B cell (primary cell): ENCODE measurements around the gene TOMM20L. TPM values are rescaled to one million over a fixed set of nuclear protein-coding genes. Genes with fewer than 3 reads are reported as not detected.

ENCODE experiments used
- ATAC-seq: fragments of 200-7000 bp; cut with Tn5 transposase; one replicate; pipeline ENCODE4 v1.10.0; 2021; ENCODE audit warnings: low read depth, mild to moderate bottlenecking, moderate number of reproducible peaks, moderate library complexity
- CTCF ChIA-PET: fragments of 350-600 bp; sonication (Branson Sonifier 250); formaldehyde crosslinking; loops from one replicate; lab custom pipeline; 2021; ENCODE audit warnings: antibody characterized with exemption, inconsistent platforms; lab: Charles Lee
- POLR2A ChIA-PET: fragments of 350-600 bp; sonication (Branson Sonifier 250); formaldehyde crosslinking; loops from one replicate; lab custom pipeline; 2021; ENCODE audit warnings: antibody characterized with exemption; lab: Charles Lee
- DNase-seq: peaks from one replicate; pipeline ENCODE4 v3.0.0; 2013
- H2AFZ ChIP-seq: 2 replicates; pipeline ENCODE4 v1.6.1; 2012; ENCODE audit warnings: mild to moderate bottlenecking, low read depth, low read length; ENCODE audit not compliant: insufficient read depth, poor library complexity, severe bottlenecking
- H3K27ac ChIP-seq, 2 donors: 1 replicate in 1 of 2; 2 replicates in 1 of 2; pipeline ENCODE4 v1.5.1; 2012 to 2013; ENCODE audit warnings: low read length in 2 of 2, mild to moderate bottlenecking in 2 of 2, moderate library complexity in 1 of 2
- H3K27me3 ChIP-seq, 4 experiments: fragments of 200-600 bp in 1 of 4; sonication (generic) in 1 of 4; replicated peaks in 1 of 4; 1 replicate in 2 of 4; 2 replicates in 2 of 4; pipeline versions ENCODE4 v1.6.1 to v1.7.0; 2013 to 2016; ENCODE audit warnings: low read length in 3 of 4, mild to moderate bottlenecking in 2 of 4, mixed read lengths in 1 of 4, moderate library complexity in 1 of 4; ENCODE audit not compliant: insufficient read depth in 4 of 4, control insufficient read depth in 3 of 4; ENCODE audit errors: control extremely low read depth in 1 of 4
- H3K36me3 ChIP-seq, 2 experiments: replicated peaks in 1 of 2; 1 replicate in 1 of 2; 2 replicates in 1 of 2; pipeline versions ENCODE4 v1.6.1 to v1.7.1; 2013; ENCODE audit warnings: low read length in 1 of 2; ENCODE audit not compliant: insufficient read depth in 2 of 2, control insufficient read depth in 1 of 2; ENCODE audit errors: control extremely low read depth in 1 of 2, extremely low read depth in 1 of 2
- H3K4me1 ChIP-seq, 2 donors: fragments of 200-600 bp in 1 of 2; sonication (generic) in 1 of 2; 1 replicate in 1 of 2; 2 replicates in 1 of 2; pipeline versions ENCODE4 v1.5.1 to v1.6.1; 2013 to 2017; ENCODE audit warnings: low read length in 2 of 2; ENCODE audit not compliant: control insufficient read depth in 2 of 2, insufficient read depth in 2 of 2
- H3K4me2 ChIP-seq: replicated peaks from 2 replicates; pipeline ENCODE3; 2012; ENCODE audit warnings: mild to moderate bottlenecking, low read depth, low read length; ENCODE audit not compliant: poor library complexity, severe bottlenecking
- H3K4me3 ChIP-seq, 5 experiments: fragments of 200-600 bp in 1 of 5; sonication (generic) in 1 of 5; 1 replicate in 3 of 5; 2 replicates in 2 of 5; pipeline versions ENCODE4 v1.5.1 to v1.7.0; 2011 to 2016; ENCODE audit warnings: low read length in 4 of 5, mild to moderate bottlenecking in 4 of 5, low read depth in 2 of 5, control low read depth in 1 of 5, moderate library complexity in 1 of 5; ENCODE audit not compliant: insufficient read depth in 1 of 5; ENCODE audit errors: control extremely low read depth in 1 of 5, extremely low read depth in 1 of 5
- H3K79me2 ChIP-seq: fragments of 200-600 bp; sonication (generic); one replicate; pipeline ENCODE4 v1.6.0; 2016; ENCODE audit warnings: low read length; ENCODE audit not compliant: control insufficient read depth, insufficient read depth
- H3K9ac ChIP-seq: fragments of 200-600 bp; sonication (generic); 2 replicates; pipeline ENCODE4 v1.6.1; 2017; ENCODE audit warnings: mild to moderate bottlenecking, low read length, moderate library complexity
- H3K9me3 ChIP-seq, 3 donors: one replicate each; pipeline versions ENCODE4 v1.6.1 to v1.7.1; 2013; ENCODE audit warnings: low read length in 2 of 3; ENCODE audit not compliant: control insufficient read depth in 2 of 3, insufficient read depth in 1 of 3; ENCODE audit errors: control extremely low read depth in 1 of 3
- H4K20me1 ChIP-seq: 2 replicates; pipeline ENCODE4 v1.6.0; 2012; ENCODE audit warnings: mild to moderate bottlenecking, low read length; ENCODE audit not compliant: insufficient read depth, control insufficient read depth, poor library complexity, severe bottlenecking
- H3K27ac Mint-ChIP-seq: one replicate; pipeline ENCODE4 v1.8.0; 2021; ENCODE audit warnings: mixed read lengths
- H3K27me3 Mint-ChIP-seq: one replicate; pipeline ENCODE4 v1.8.0; 2021; ENCODE audit warnings: mixed read lengths
- H3K4me1 Mint-ChIP-seq: one replicate; pipeline ENCODE4 v1.8.0; 2021; ENCODE audit warnings: mixed read lengths
- H3K4me3 Mint-ChIP-seq: one replicate; pipeline ENCODE4 v1.8.0; 2021; ENCODE audit warnings: mixed read lengths
- H3K9me3 Mint-ChIP-seq: one replicate; pipeline ENCODE4 v1.8.0; 2022; ENCODE audit warnings: mixed read lengths; ENCODE audit not compliant: insufficient read depth
- EZH2 ChIP-seq: IDR thresholded peaks from 2 replicates; pipeline ENCODE4 v1.6.1; 2012; ENCODE audit warnings: borderline replicate concordance, low read depth, mild to moderate bottlenecking, moderate library complexity, low read length; ENCODE audit not compliant: insufficient read depth, poor library complexity, severe bottlenecking
- WGBS: methylation state at CpG from one replicate; pipeline ENCODE4 v1.1.5; 2013; ENCODE audit warnings: missing lambda C conversion rate; ENCODE audit not compliant: insufficient coverage; 5-methylcytosine and 5-hydroxymethylcytosine counted together
- intact Hi-C: fragments of 100-400 bp; cut with micrococcal nuclease; formaldehyde crosslinking; loops from one replicate; pipeline ENCODE4 v1.10.0; 2022
- polyA plus RNA-seq: library from polyadenylated mRNA; depleted of rRNA; stranded (reverse); fragments of >200 nt; gene quantifications from 2 replicates; pipeline ENCODE4 v1.2.3, GENCODE V29; 2012
- total RNA-seq, 2 donors: library from RNA; stranded (reverse); fragments of 120-200 nt in 1 of 2; gene quantifications; 1 replicate in 1 of 2; 2 replicates in 1 of 2; pipeline versions ENCODE4 v1.2.3 to v1.2.4, GENCODE V29; 2013 to 2022
- TF ChIP-seq, protein P1 (sequence below): fragments of 200-600 bp; IDR thresholded peaks from one replicate; pipeline ENCODE4 v1.8.0; 2022; ENCODE audit warnings: antibody characterized with exemption, mild to moderate bottlenecking

TOMM20L gene
- total and polyA plus RNA-seq, 2 donors (not counting 1 experiment from before 2014, with no cell fraction given): 1.3 TPM; not detected in 1

DNA sequence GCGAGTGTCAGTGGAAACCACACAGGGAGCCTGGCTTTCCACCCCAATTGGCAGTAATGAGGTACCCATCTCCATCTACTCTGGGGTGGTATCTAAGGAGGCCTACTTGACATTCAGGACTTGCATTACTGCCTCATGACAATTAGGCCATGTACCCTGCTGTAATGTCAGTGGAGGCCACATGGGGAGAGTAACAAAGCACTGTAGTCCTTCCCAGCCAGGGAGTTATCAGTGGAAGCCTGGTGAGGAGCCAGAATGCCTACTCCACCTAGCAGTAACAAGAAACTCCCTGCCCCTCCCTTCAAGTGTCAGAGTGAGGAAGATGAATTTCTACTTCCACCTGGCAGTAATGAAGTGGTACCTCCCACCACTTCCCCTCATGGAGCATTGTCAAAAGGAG is 19.1 kb downstream of the TOMM20L start:
- Mint-ChIP-seq H3K27ac (no peak overlapping the region), H3K9me3 (no peaks in the 10 kb centered on the region), H3K27me3 (no peaks in the 10 kb centered on the region), H3K4me3 (no peak overlapping the region), H3K4me1 (peaks cover 13% of the 10 kb centered on the region)
- intact Hi-C loops: no loop called here
- H3K79me2 ChIP-seq: peaks cover 32% of the 10 kb centered on the region
- H3K36me3 ChIP-seq: peaks cover 8 to 39% of the 10 kb centered on the region in 2 experiments
- no peak overlapping the region for H2AFZ ChIP-seq
- WGBS: no CpG with 5 or more reads among the region's 1 CpG
- no peaks in the 10 kb centered on the region for H4K20me1 ChIP-seq
- ChIA-PET POLR2A (no interaction called here), CTCF (no interaction called here)
- DNase-seq: no peak
- peaks cover 0 to 3% of the 10 kb centered on the region in 2 donors for H3K4me1 ChIP-seq
- H3K4me3 ChIP-seq: no peak overlapping the region
- no peak overlapping the region for H3K27ac ChIP-seq
- H3K9me3 ChIP-seq: no peaks in the 10 kb centered on the region
- no peak overlapping the region for H3K9ac ChIP-seq
- no peak for TF ChIP-seq EZH2
- TF ChIP-seq, protein P1, sequence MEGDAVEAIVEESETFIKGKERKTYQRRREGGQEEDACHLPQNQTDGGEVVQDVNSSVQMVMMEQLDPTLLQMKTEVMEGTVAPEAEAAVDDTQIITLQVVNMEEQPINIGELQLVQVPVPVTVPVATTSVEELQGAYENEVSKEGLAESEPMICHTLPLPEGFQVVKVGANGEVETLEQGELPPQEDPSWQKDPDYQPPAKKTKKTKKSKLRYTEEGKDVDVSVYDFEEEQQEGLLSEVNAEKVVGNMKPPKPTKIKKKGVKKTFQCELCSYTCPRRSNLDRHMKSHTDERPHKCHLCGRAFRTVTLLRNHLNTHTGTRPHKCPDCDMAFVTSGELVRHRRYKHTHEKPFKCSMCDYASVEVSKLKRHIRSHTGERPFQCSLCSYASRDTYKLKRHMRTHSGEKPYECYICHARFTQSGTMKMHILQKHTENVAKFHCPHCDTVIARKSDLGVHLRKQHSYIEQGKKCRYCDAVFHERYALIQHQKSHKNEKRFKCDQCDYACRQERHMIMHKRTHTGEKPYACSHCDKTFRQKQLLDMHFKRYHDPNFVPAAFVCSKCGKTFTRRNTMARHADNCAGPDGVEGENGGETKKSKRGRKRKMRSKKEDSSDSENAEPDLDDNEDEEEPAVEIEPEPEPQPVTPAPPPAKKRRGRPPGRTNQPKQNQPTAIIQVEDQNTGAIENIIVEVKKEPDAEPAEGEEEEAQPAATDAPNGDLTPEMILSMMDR: no peak
- no peak for ATAC-seq
- H3K4me2 ChIP-seq: no peak overlapping the region
- no peaks in the 10 kb centered on the region for H3K27me3 ChIP-seq

DNA sequence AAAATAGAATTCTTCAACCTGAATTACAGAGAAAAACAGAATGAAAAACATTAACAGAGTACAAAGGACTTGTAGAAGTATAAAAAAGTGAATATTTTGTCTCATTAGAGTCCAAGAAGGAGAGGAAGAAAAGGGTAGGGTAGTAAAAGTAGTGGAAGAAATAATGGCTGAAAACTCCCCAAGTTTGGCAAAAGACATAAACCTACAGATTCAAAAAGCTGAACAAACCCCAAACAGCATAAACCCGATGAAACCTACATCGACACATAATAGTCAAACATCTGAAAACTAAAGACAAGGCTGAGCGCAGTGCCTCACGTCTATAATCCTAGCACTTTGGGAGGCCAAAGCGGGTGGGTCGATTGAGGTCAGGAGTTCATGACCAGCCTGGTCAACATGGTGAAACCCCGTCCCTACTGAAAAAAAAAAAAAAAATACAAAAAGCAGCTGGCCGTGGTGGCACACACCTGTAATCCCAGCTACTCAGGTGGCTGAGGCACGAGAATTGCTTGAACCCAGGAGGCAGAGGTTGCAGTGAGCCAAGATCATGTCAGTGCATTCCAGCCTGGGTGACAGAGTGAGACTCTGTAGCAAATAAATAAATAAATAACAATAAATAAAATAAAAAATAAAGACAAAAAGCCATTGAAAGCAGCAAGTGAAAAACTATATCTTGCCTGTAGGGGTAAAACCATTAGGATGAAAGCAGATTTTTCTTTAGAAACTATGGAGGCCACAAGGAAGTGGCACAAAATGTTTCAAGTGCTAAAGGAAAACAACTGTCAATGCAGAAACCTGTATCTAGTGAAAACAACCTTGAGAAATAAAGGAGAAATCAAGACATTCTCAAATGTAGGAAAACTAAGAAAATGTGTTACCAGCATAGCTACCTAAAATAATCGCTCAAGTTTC is 20.2 kb downstream of the TOMM20L start:
- intact Hi-C loops: no loop called here

More for the DNA sequence above, 20.2 kb downstream of the TOMM20L start:
- ChIA-PET POLR2A (no interaction called here), CTCF (no interaction called here)
- no peak overlapping the region for H3K4me2 ChIP-seq
- H3K4me3 ChIP-seq: no peak overlapping the region
- peaks cover 16% of the 10 kb centered on the region for H3K4me1 Mint-ChIP-seq
- H3K9ac ChIP-seq: no peak overlapping the region
- peaks cover 8 to 32% of the 10 kb centered on the region in 2 experiments for H3K36me3 ChIP-seq
- H3K27me3 ChIP-seq: no peaks in the 10 kb centered on the region
- H3K9me3 Mint-ChIP-seq: no peaks in the 10 kb centered on the region
- H3K27ac ChIP-seq: no peak overlapping the region
- 93% methylated on average over 6 of the region's 10 CpGs for WGBS
- peaks cover 35% of the 10 kb centered on the region for H3K79me2 ChIP-seq
- no peaks in the 10 kb centered on the region for H3K27me3 Mint-ChIP-seq
- TF ChIP-seq, protein P1: no peak
- TF ChIP-seq EZH2: no peak
- no peaks in the 10 kb centered on the region for H3K9me3 ChIP-seq
- H4K20me1 ChIP-seq: no peaks in the 10 kb centered on the region
- no peak for ATAC-seq
- no peak overlapping the region for H2AFZ ChIP-seq
- no peak overlapping the region for H3K27ac Mint-ChIP-seq
- no peak for DNase-seq
- peaks cover 0 to 3% of the 10 kb centered on the region in 2 donors for H3K4me1 ChIP-seq
- H3K4me3 Mint-ChIP-seq: no peak overlapping the region
